ENCODE data around the gene ARPC1A.
A peak's percentile ranks its signal among the peaks of the same experiment; 100 is the strongest.
"Not testable (repeated sequence)": the region's sequence is repeated elsewhere in the genome, so short reads cannot be mapped to it uniquely, and the experiment has no call there.

Gene ARPC1A

GRCh38 chr7:99325592-99326407, at the start of gene ARPC1A:
Gene ARPC1A (plus strand): TSS chr7:99325898. CDS start chr7:99333354, 7,456 bp downstream.
- DNase-seq (ENCODE audit: low spot score) = peak; percentile 96

GRCh38 chr7:99278180-99278579, 47.5 kb upstream of the ARPC1A start:
- DNase-seq (ENCODE audit: low spot score) = no peak

- not testable (repeated sequence) for DNase-seq (ENCODE audit: low spot score)
Observed at GRCh38 chr7:99284165-99284564, 41.5 kb upstream of the ARPC1A start.

GRCh38 chr7:99287779-99288534, 37.7 kb upstream of the ARPC1A start:
- DNase-seq (ENCODE audit: low spot score) = no peak

- DNase-seq (ENCODE audit: low spot score) = no peak
Observed at GRCh38 chr7:99289185-99289584, 36.5 kb upstream of the ARPC1A start.

- not testable (repeated sequence) for DNase-seq (ENCODE audit: low spot score)
Observed at GRCh38 chr7:99290148-99290547, 35.5 kb upstream of the ARPC1A start.

GRCh38 chr7:99290980-99291607, 34.6 kb upstream of the ARPC1A start:
- no peak for DNase-seq (ENCODE audit: low spot score)

GRCh38 chr7:99292127-99292526, 33.6 kb upstream of the ARPC1A start:
- DNase-seq (ENCODE audit: low spot score) = no peak

- DNase-seq (ENCODE audit: low spot score) = no peak
Observed at GRCh38 chr7:99293167-99293566, 32.5 kb upstream of the ARPC1A start.

GRCh38 chr7:99293650-99294049, 32.0 kb upstream of the ARPC1A start:
- DNase-seq (ENCODE audit: low spot score) = no peak

- no peak for DNase-seq (ENCODE audit: low spot score)
Observed at GRCh38 chr7:99296471-99296870, 29.2 kb upstream of the ARPC1A start.

GRCh38 chr7:99301496-99301895, 24.2 kb upstream of the ARPC1A start:
- no peak for DNase-seq (ENCODE audit: low spot score)

- DNase-seq (ENCODE audit: low spot score) = peak; percentile 3
Observed at GRCh38 chr7:99305473-99306260, 20.0 kb upstream of the ARPC1A start.

GRCh38 chr7:99308461-99309074, 17.1 kb upstream of the ARPC1A start:
- DNase-seq (ENCODE audit: low spot score) = peak; percentile 9

GRCh38 chr7:99309111-99309510, 16.6 kb upstream of the ARPC1A start:
- no peak for DNase-seq (ENCODE audit: low spot score)

GRCh38 chr7:99310004-99310403, 15.7 kb upstream of the ARPC1A start:
- DNase-seq (ENCODE audit: low spot score) = no peak

- DNase-seq (ENCODE audit: low spot score) = no peak
Observed at GRCh38 chr7:99311702-99312101, 14.0 kb upstream of the ARPC1A start.

GRCh38 chr7:99312316-99313203, 13.1 kb upstream of the ARPC1A start:
- no peak for DNase-seq (ENCODE audit: low spot score)

- DNase-seq (ENCODE audit: low spot score) = no peak
Observed at GRCh38 chr7:99313204-99313573, 12.5 kb upstream of the ARPC1A start.

GRCh38 chr7:99314504-99314903, 11.2 kb upstream of the ARPC1A start:
- no peak for DNase-seq (ENCODE audit: low spot score)

GRCh38 chr7:99320371-99320770, 5.3 kb upstream of the ARPC1A start:
- DNase-seq (ENCODE audit: low spot score) = no peak
